Loucy (cell line): ENCODE measurements around the gene CDCA8.

ENCODE experiments used
- CTCF ChIP-seq: fragments of 200-600 bp; sonication (generic); conservative IDR thresholded peaks from 2 replicates; pipeline ENCODE4 v1.5.1; 2014; ENCODE audit warnings: mild to moderate bottlenecking, antibody characterized with exemption, low read length
- EZH2phosphoT487 ChIP-seq: fragments of 200-600 bp; IDR thresholded peaks from 2 replicates; pipeline ENCODE4 v1.6.1; 2018; ENCODE audit warnings: antibody characterized with exemption, mild to moderate bottlenecking, moderate library complexity, borderline replicate concordance

DNA sequence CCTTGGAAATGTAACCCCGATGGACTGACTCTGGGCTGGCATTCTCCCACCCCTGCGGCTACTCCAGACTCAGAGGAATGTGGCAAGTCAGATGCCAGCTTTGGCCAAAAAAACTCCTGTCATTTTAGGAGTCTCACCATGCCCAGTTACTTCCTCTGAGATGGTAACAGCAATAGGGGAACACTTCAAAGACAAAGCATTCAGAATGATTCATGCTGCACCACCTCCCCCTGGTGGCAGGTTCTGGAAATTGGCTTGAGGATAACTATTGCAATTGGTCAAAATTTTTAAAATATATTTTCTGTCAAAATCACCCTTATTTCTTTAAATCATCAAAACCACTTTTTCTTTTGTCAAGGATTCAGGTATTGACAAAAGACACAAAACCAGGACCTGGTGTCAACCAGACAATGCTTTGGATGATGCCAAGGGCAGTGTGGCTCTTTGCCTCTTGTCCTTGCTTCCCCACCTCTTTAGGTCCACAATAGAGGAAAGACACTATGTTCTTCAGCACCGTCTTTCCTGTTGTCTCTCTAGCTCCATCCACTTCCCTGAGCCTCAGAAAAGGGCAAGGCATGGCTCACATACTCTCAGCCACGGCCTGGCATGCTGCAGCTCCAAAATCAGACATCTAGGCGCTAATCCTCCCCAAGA is 9.9 kb upstream of the CDCA8 start:
- peak; percentile 95 for TF ChIP-seq CTCF
- TF ChIP-seq EZH2phosphoT487 = no peak
